ENCODE data around the gene XIRP1. TPM values are rescaled to one million over a fixed set of nuclear protein-coding genes. Genes with fewer than 3 reads are reported as not detected.
"Not testable (repeated sequence)": the region's sequence is repeated elsewhere in the genome, so short reads cannot be mapped to it uniquely, and the experiment has no call there.

XIRP1 gene
- total and polyA plus RNA-seq, 2 donors (not counting 1 experiment from before 2014, with no cell fraction given): not detected

- Histone ChIP-seq H3K9me3 (ENCODE audit: control extremely low read depth in 1 of 3, control insufficient read depth in 2 of 3, insufficient read depth in 1 of 3, low read length in 2 of 3) (no peaks in the 10 kb centered on the region), H3K4me3 (ENCODE audit: control extremely low read depth in 1 of 5, extremely low read depth in 1 of 5, insufficient read depth in 1 of 5, low read depth in 2 of 5, low read length in 4 of 5) (no peak overlapping the region), H3K4me1 (ENCODE audit: control insufficient read depth in 2 of 2, insufficient read depth in 2 of 2, low read length in 2 of 2) (peaks cover 6 to 7% of the 10 kb centered on the region in 2 donors), H4K20me1 (ENCODE audit: control insufficient read depth, insufficient read depth, low read length, poor library complexity, severe bottlenecking) (no peaks in the 10 kb centered on the region), H3K27me3 (replicated peaks in 1 of 4; ENCODE audit: control extremely low read depth in 1 of 4, control insufficient read depth in 3 of 4, insufficient read depth in 4 of 4, low read length in 3 of 4) (no peaks in the 10 kb centered on the region), H2AFZ (ENCODE audit: insufficient read depth, low read depth, low read length, poor library complexity, severe bottlenecking) (no peak overlapping the region), H3K27ac (ENCODE audit: low read length in 2 of 2) (no peak overlapping the region), H3K4me2 (replicated peaks; ENCODE audit: low read depth, low read length, poor library complexity, severe bottlenecking) (no peak overlapping the region), H3K9ac (ENCODE audit: low read length) (no peak overlapping the region), H3K36me3 (replicated peaks in 1 of 2; ENCODE audit: control extremely low read depth in 1 of 2, control insufficient read depth in 1 of 2, extremely low read depth in 1 of 2, insufficient read depth in 2 of 2, low read length in 1 of 2) (no peaks in the 10 kb centered on the region), H3K79me2 (ENCODE audit: control insufficient read depth, insufficient read depth, low read length) (no peaks in the 10 kb centered on the region)
- Mint-ChIP-seq H3K4me1 (peaks cover 8% of the 10 kb centered on the region), H3K9me3 (ENCODE audit: insufficient read depth) (no peaks in the 10 kb centered on the region), H3K27me3 (no peaks in the 10 kb centered on the region), H3K27ac (no peak overlapping the region), H3K4me3 (no peak overlapping the region)
- no CpG with 5 or more reads among the region's 2 CpGs for WGBS (ENCODE audit: insufficient coverage)
- DNase-seq (no peak), ATAC-seq (ENCODE audit: low read depth) (no peak)
- intact Hi-C loops (cut with micrococcal nuclease): no loop called here
- TF ChIP-seq, protein P1, sequence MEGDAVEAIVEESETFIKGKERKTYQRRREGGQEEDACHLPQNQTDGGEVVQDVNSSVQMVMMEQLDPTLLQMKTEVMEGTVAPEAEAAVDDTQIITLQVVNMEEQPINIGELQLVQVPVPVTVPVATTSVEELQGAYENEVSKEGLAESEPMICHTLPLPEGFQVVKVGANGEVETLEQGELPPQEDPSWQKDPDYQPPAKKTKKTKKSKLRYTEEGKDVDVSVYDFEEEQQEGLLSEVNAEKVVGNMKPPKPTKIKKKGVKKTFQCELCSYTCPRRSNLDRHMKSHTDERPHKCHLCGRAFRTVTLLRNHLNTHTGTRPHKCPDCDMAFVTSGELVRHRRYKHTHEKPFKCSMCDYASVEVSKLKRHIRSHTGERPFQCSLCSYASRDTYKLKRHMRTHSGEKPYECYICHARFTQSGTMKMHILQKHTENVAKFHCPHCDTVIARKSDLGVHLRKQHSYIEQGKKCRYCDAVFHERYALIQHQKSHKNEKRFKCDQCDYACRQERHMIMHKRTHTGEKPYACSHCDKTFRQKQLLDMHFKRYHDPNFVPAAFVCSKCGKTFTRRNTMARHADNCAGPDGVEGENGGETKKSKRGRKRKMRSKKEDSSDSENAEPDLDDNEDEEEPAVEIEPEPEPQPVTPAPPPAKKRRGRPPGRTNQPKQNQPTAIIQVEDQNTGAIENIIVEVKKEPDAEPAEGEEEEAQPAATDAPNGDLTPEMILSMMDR (IDR thresholded peaks at IDR 0.05): no peak
- TF ChIP-seq EZH2 (IDR thresholded peaks at IDR 0.05; ENCODE audit: borderline replicate concordance, insufficient read depth, low read depth, low read length, poor library complexity, severe bottlenecking): no peak
- ChIA-PET POLR2A (no interaction called here), CTCF (interaction anchor here (1.4 to 2.9 kb wide), 5 partner anchors 13 to 121 kb away, joined by 3 to 22 read pairs (median 5); no protein-coding TSS in a partner anchor)
Observed at GRCh38 chr3:39173318-39174125, 18.9 kb downstream of the XIRP1 start.

- no peak overlapping the region for H2AFZ ChIP-seq (ENCODE audit: insufficient read depth, low read depth, low read length, poor library complexity, severe bottlenecking)
- H3K36me3 ChIP-seq (replicated peaks in 1 of 2; ENCODE audit: control extremely low read depth in 1 of 2, control insufficient read depth in 1 of 2, extremely low read depth in 1 of 2, insufficient read depth in 2 of 2, low read length in 1 of 2): no peaks in the 10 kb centered on the region
- no peak for TF ChIP-seq EZH2 (IDR thresholded peaks at IDR 0.05; ENCODE audit: borderline replicate concordance, insufficient read depth, low read depth, low read length, poor library complexity, severe bottlenecking)
- TF ChIP-seq, protein P1 (IDR thresholded peaks at IDR 0.05): no peak
- DNase-seq: no peak
- intact Hi-C loops (cut with micrococcal nuclease): no loop called here
- H3K79me2 ChIP-seq (ENCODE audit: control insufficient read depth, insufficient read depth, low read length): no peaks in the 10 kb centered on the region
- H4K20me1 ChIP-seq (ENCODE audit: control insufficient read depth, insufficient read depth, low read length, poor library complexity, severe bottlenecking): no peaks in the 10 kb centered on the region
- no peaks in the 10 kb centered on the region for H3K27me3 ChIP-seq (replicated peaks in 1 of 4; ENCODE audit: control extremely low read depth in 1 of 4, control insufficient read depth in 3 of 4, insufficient read depth in 4 of 4, low read length in 3 of 4)
- no peak overlapping the region for H3K4me3 ChIP-seq (ENCODE audit: control extremely low read depth in 1 of 5, extremely low read depth in 1 of 5, insufficient read depth in 1 of 5, low read depth in 2 of 5, low read length in 4 of 5)
- no peak overlapping the region for H3K4me2 ChIP-seq (replicated peaks; ENCODE audit: low read depth, low read length, poor library complexity, severe bottlenecking)
- 82% methylated on average over 1 of the region's 2 CpGs for WGBS (ENCODE audit: insufficient coverage)
- H3K9me3 ChIP-seq (ENCODE audit: control extremely low read depth in 1 of 3, control insufficient read depth in 2 of 3, insufficient read depth in 1 of 3, low read length in 2 of 3): no peaks in the 10 kb centered on the region
- no peak overlapping the region for H3K4me3 Mint-ChIP-seq
- H3K9me3 Mint-ChIP-seq (ENCODE audit: insufficient read depth): no peaks in the 10 kb centered on the region
- no peaks in the 10 kb centered on the region for H3K27me3 Mint-ChIP-seq
- no peak overlapping the region for H3K27ac ChIP-seq (ENCODE audit: low read length in 2 of 2)
- H3K4me1 ChIP-seq (ENCODE audit: control insufficient read depth in 2 of 2, insufficient read depth in 2 of 2, low read length in 2 of 2): no peaks in the 10 kb centered on the region
- ATAC-seq (ENCODE audit: low read depth): no peak
- CTCF ChIA-PET: interaction anchor here (0.9 to 2.9 kb wide), 6 partner anchors 12 to 650 kb away, joined by 3 to 22 read pairs (median 4); no protein-coding TSS in a partner anchor
- no peak overlapping the region for H3K9ac ChIP-seq (ENCODE audit: low read length)
- H3K27ac Mint-ChIP-seq: no peak overlapping the region
- H3K4me1 Mint-ChIP-seq: no peaks in the 10 kb centered on the region
- POLR2A ChIA-PET: no interaction called here
Observed at GRCh38 chr3:39171860-39172259, 20.5 kb downstream of the XIRP1 start.

DNA sequence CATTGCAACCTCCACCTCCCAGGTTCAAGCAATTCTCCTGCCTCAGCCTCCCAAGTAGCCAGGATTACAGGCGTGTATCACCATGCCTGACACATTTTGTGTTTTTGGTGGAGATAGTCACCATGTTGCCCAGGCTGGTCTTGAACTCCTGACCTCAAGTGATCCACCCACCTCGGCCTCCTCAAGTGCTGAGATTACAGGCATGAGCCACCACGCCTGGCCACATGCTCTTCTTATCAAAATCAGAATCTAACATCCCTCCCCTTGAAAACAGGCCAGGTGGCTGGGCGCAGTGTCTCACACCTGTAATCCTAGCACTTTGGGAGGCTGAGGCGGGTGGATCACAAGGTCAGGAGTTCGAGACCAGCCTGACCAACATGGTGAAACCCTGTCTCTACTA is 21.5 kb downstream of the XIRP1 start:
- H2AFZ ChIP-seq (ENCODE audit: insufficient read depth, low read depth, low read length, poor library complexity, severe bottlenecking); H3K4me2 ChIP-seq (replicated peaks; ENCODE audit: low read depth, low read length, poor library complexity, severe bottlenecking); H3K4me3 ChIP-seq (ENCODE audit: control extremely low read depth in 1 of 5, extremely low read depth in 1 of 5, insufficient read depth in 1 of 5, low read depth in 2 of 5, low read length in 4 of 5); H3K4me1 ChIP-seq (ENCODE audit: control insufficient read depth in 2 of 2, insufficient read depth in 2 of 2, low read length in 2 of 2); H3K27ac Mint-ChIP-seq; H3K27me3 ChIP-seq (replicated peaks in 1 of 4; ENCODE audit: control extremely low read depth in 1 of 4, control insufficient read depth in 3 of 4, insufficient read depth in 4 of 4, low read length in 3 of 4); intact Hi-C loops (cut with micrococcal nuclease); H3K9ac ChIP-seq (ENCODE audit: low read length); POLR2A ChIA-PET; H3K9me3 Mint-ChIP-seq (ENCODE audit: insufficient read depth); H3K4me3 Mint-ChIP-seq; DNase-seq; H4K20me1 ChIP-seq (ENCODE audit: control insufficient read depth, insufficient read depth, low read length, poor library complexity, severe bottlenecking); H3K36me3 ChIP-seq (replicated peaks in 1 of 2; ENCODE audit: control extremely low read depth in 1 of 2, control insufficient read depth in 1 of 2, extremely low read depth in 1 of 2, insufficient read depth in 2 of 2, low read length in 1 of 2); H3K4me1 Mint-ChIP-seq; H3K27me3 Mint-ChIP-seq; ATAC-seq (ENCODE audit: low read depth); H3K79me2 ChIP-seq (ENCODE audit: control insufficient read depth, insufficient read depth, low read length); H3K27ac ChIP-seq (ENCODE audit: low read length in 2 of 2); H3K9me3 ChIP-seq (ENCODE audit: control extremely low read depth in 1 of 3, control insufficient read depth in 2 of 3, insufficient read depth in 1 of 3, low read length in 2 of 3): not testable (repeated sequence)
- CTCF ChIA-PET: interaction anchor here (2.9 kb wide), 1 partner anchor 117 kb away, joined by 22 read pairs; no protein-coding TSS in a partner anchor
- WGBS (ENCODE audit: insufficient coverage): 95% methylated on average over 3 of the region's 6 CpGs
